ENCODE results near the gene IFNA14. TPM values are rescaled to one million over a fixed set of nuclear protein-coding genes. Genes with fewer than 3 reads are reported as not detected.

IFNA14 gene
- not detected in 2 replicates for total RNA-seq

DNA sequence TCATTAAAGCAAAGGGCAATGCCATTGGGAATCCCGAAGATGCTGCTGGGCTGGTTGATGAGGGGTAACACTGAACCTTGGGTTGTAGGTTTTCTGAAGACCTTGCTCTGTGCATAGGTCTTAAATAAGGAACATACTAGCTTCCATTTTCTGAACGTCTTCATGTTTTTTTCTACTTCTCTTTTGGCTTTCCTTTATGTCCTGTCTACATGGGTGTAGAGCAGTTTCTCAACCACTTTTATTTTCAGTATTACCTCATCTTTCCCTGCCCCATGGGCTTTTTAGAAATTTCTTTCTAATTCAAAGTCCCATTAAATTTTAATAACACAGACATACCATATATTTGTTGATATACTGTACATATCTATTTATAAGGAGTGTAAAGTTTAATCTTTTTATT lies at the start of gene IFNA14:
Gene IFNA14, minus strand, starts transcription at position 95 of the 400 bp plus-strand sequence. Its CDS starts 70 bp downstream, at position 25.

DNA sequence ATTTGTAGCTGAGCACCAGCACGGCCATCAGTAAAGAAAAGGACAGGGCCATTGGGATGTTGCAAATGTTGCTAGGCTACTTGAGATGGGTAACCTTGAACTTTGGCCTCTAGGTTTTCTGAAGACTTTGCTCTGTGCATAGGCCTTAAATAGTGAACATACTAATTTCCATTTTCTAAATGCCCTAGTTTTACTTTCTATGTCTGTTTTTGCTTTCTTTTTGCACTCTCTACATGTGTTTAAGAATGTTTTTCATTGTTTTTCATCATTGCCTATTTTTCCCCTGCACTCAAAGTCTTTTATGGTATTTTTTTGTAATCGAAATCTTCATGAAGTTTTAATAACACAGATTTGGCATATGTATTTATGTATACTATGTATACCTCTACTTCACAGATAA lies 11.7 kb downstream of the IFNA14 start, which contains the start of gene IFNA17:
Gene IFNA17, minus strand, starts transcription at position 101 of the 400 bp plus-strand sequence. Its CDS starts 49 bp downstream, at position 52.

GRCh38 chr9:21217211-21217610 lies 22.6 kb downstream of the IFNA14 start, which contains the start of gene IFNA16:
TSS of gene IFNA16 (minus strand) at chr9:21217311. CDS start at chr9:21217305, 6 bp downstream.

GRCh38 chr9:21207043-21207442 lies 32.8 kb downstream of the IFNA14 start, which contains the start of gene IFNA10:
TSS of gene IFNA10 (minus strand) at chr9:21207143. CDS start at chr9:21207097, 46 bp downstream.

DNA sequence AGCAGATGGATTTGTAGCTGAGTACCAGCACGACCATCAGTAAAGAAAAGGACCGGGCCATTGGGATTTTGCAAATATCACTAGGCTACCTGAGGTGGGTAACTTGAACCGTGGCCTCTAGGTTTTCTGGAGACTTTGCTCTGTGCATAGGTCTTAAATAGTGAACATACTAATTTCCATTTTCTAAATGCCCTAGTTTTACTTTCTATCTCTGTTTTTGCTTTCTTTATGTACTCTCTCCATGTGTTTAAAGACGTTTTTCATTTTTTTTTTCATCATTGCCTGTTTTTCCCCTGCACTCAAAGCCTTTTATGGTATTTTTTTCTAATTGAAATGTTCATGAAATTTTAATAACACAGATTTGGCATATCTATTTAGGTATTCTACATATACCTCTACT lies 37.7 kb downstream of the IFNA14 start, which contains the start of gene IFNA7:
Gene IFNA7, minus strand, starts transcription at position 101 of the 400 bp plus-strand sequence. Its CDS starts 40 bp downstream, at position 61.

Other genes with a start within 250 kb of the IFNA14 start
- gene HACD4, start 208.4 kb downstream of the IFNA14 start, total RNA-seq, result 3.7 and 5.3 TPM in 2 replicates
- gene IFNB1, start 162.1 kb downstream of the IFNA14 start, total RNA-seq, result not detected in 2 replicates
- not detected in 2 replicates for gene IFNW1, start 98.2 kb downstream of the IFNA14 start, total RNA-seq
- gene IFNA21, start 73.3 kb downstream of the IFNA14 start, total RNA-seq, result not detected in 2 replicates
- not detected in 2 replicates for gene IFNA4, start 52.4 kb downstream of the IFNA14 start, total RNA-seq
- gene IFNA7, start 37.8 kb downstream of the IFNA14 start, total RNA-seq, result not detected in 2 replicates
- not detected in 2 replicates for gene IFNA10, start 32.9 kb downstream of the IFNA14 start, total RNA-seq
- gene IFNA16, start 22.7 kb downstream of the IFNA14 start, total RNA-seq, result not detected in 2 replicates
- gene IFNA17, start 11.8 kb downstream of the IFNA14 start, total RNA-seq, result not detected in 2 replicates
- gene IFNA5, start 65.3 kb upstream of the IFNA14 start, total RNA-seq, result not detected in 2 replicates
- gene KLHL9, start 95.4 kb upstream of the IFNA14 start, total RNA-seq, result 25.2 and 30.0 TPM in 2 replicates
- not detected in 2 replicates for gene IFNA6, start 110.9 kb upstream of the IFNA14 start, total RNA-seq
- gene IFNA13, start 128.1 kb upstream of the IFNA14 start, total RNA-seq, result not detected in 2 replicates
- not detected in 2 replicates for gene IFNA2, start 145.4 kb upstream of the IFNA14 start, total RNA-seq
- not detected in 2 replicates for gene IFNA8, start 169.1 kb upstream of the IFNA14 start, total RNA-seq
- gene IFNA1, start 200.4 kb upstream of the IFNA14 start, total RNA-seq, result not detected in 2 replicates
- gene IFNE, start 242.3 kb upstream of the IFNA14 start, total RNA-seq, result 0.24 and 0.52 TPM in 2 replicates